KMS-11 (cell line): ENCODE measurements around the gene CCDC177.

Experiments used
- H2AFZ ChIP-seq: fragments of 200-600 bp; sonication (generic); 2 replicates; pipeline ENCODE4 v1.6.1; 2016; ENCODE audit warnings: antibody characterized with exemption, mixed run types, low read depth
- H3K27ac ChIP-seq: fragments of 200-600 bp; sonication (generic); 2 replicates; pipeline ENCODE4 v1.6.1; 2016; ENCODE audit warnings: mild to moderate bottlenecking, mixed run types
- H3K27me3 ChIP-seq: fragments of 200-600 bp; sonication (generic); 2 replicates; pipeline ENCODE4 v1.6.1; 2017; ENCODE audit warnings: mild to moderate bottlenecking, low read depth, mixed run types, moderate library complexity; ENCODE audit not compliant: insufficient read depth
- H3K36me3 ChIP-seq: fragments of 200-600 bp; sonication (generic); 2 replicates; pipeline ENCODE4 v1.6.1; 2017; ENCODE audit warnings: mild to moderate bottlenecking, mixed run types; ENCODE audit not compliant: insufficient read depth
- H3K4me1 ChIP-seq: fragments of 200-600 bp; sonication (generic); 2 replicates; pipeline ENCODE4 v1.6.1; 2016; ENCODE audit warnings: mild to moderate bottlenecking, low read depth, mixed run types; ENCODE audit not compliant: poor library complexity, severe bottlenecking
- H3K4me2 ChIP-seq: fragments of 200-600 bp; sonication (generic); 2 replicates; pipeline ENCODE4 v1.7.0; 2016; ENCODE audit warnings: mild to moderate bottlenecking, mixed run types
- H3K4me3 ChIP-seq: fragments of 200-600 bp; sonication (generic); IDR thresholded peaks from 2 replicates; pipeline ENCODE4 v1.6.1; 2017; ENCODE audit warnings: low read depth, low read length, mixed read lengths; ENCODE audit not compliant: insufficient read depth
- H3K79me2 ChIP-seq: fragments of 200-600 bp; sonication (generic); 2 replicates; pipeline ENCODE4 v1.6.1; 2016; ENCODE audit warnings: low read depth, mixed run types; ENCODE audit not compliant: insufficient read depth
- H3K9ac ChIP-seq: fragments of 200-600 bp; sonication (generic); 2 replicates; pipeline ENCODE4 v1.6.1; 2016; ENCODE audit warnings: mild to moderate bottlenecking, mixed run types
- H4K20me1 ChIP-seq: fragments of 200-600 bp; sonication (generic); 2 replicates; pipeline ENCODE4 v1.6.1; 2016; ENCODE audit warnings: mild to moderate bottlenecking, mixed run types; ENCODE audit not compliant: insufficient read depth
- TF ChIP-seq, protein P1 (sequence below): fragments of 200-600 bp; sonication (generic); conservative IDR thresholded peaks from 2 replicates; pipeline ENCODE4 v1.6.1; 2017; ENCODE audit warnings: low read depth, mild to moderate bottlenecking, antibody characterized with exemption, low read length, moderate library complexity, mixed read lengths

Gene CCDC177

DNA sequence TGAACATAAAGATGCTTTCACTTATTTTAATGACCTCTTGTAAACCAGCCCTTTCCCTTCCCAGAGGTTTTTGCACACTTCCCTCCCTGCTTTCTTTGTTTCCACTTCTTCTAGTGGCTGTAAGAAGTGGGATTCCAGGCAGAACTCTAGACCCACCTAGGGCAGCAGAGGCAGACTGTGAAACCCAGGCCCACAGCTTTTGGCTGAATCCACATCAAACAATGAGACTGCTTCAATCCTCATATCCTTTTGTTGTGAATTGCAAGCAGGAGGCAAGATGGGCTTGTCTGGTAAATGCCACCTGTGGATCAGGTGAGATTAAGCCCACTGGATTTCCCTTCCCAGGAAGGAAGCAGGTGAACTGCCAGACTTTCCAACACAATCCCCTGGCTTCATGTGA is 12.8 kb downstream of the CCDC177 start:
- Histone ChIP-seq H3K79me2 (no peaks in the 10 kb centered on the region), H3K4me3 (no peak overlapping the region), H2AFZ (no peak overlapping the region), H3K9ac (no peak overlapping the region), H3K27me3 (no peaks in the 10 kb centered on the region), H3K4me1 (no peaks in the 10 kb centered on the region), H4K20me1 (no peaks in the 10 kb centered on the region), H3K36me3 (no peaks in the 10 kb centered on the region), H3K27ac (no peak overlapping the region), H3K4me2 (no peak overlapping the region)
- TF ChIP-seq, protein P1, sequence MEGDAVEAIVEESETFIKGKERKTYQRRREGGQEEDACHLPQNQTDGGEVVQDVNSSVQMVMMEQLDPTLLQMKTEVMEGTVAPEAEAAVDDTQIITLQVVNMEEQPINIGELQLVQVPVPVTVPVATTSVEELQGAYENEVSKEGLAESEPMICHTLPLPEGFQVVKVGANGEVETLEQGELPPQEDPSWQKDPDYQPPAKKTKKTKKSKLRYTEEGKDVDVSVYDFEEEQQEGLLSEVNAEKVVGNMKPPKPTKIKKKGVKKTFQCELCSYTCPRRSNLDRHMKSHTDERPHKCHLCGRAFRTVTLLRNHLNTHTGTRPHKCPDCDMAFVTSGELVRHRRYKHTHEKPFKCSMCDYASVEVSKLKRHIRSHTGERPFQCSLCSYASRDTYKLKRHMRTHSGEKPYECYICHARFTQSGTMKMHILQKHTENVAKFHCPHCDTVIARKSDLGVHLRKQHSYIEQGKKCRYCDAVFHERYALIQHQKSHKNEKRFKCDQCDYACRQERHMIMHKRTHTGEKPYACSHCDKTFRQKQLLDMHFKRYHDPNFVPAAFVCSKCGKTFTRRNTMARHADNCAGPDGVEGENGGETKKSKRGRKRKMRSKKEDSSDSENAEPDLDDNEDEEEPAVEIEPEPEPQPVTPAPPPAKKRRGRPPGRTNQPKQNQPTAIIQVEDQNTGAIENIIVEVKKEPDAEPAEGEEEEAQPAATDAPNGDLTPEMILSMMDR: no peak

DNA sequence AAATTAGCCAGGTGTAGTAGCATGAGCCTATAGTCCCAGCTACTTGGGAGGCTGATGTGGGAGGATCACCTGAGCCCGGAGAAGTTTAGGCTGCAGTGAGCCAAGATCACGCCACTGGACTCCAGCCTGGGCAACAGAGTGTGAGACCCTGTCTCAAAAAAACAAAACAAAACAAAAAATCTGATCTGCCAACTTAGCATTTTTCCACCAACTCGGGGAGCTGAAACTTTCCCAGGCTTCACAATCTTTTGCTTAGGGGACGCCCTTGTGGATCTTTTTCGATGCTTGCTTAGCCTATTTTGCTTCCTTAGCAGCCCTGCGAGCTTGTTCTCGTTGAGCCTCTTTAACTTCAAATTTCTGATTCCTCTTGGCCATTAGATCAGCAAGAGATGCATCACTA is 13.8 kb downstream of the CCDC177 start:
- Histone ChIP-seq H2AFZ (no peak overlapping the region), H3K9ac (no peak overlapping the region), H3K4me2 (no peak overlapping the region), H3K4me1 (no peaks in the 10 kb centered on the region), H3K27ac (no peak overlapping the region), H3K79me2 (no peaks in the 10 kb centered on the region), H4K20me1 (no peaks in the 10 kb centered on the region), H3K4me3 (no peak overlapping the region), H3K36me3 (no peaks in the 10 kb centered on the region), H3K27me3 (no peaks in the 10 kb centered on the region)
- TF ChIP-seq, protein P1: no peak

DNA sequence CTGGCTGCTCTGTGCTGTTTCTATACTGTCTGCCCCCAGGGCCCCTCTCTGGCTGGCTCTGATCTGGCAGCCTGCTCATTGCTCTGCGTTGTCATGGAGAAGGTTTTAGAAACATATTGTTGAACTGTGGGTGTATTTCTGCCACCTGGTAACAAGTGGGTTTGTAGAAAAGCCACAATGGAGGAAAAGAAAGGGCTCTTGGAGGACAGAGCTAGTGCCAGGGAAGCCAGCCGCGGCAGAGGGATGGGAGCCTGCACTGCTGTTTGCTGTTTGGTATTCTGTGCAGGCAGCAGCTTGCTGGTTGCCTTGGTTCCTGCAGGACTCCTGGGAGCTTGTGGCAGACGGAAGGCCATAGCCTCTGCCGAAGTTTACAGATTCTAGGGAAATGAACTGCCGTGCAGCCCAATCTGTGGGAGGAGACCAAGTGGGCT is 15.1 kb downstream of the CCDC177 start:
- no peaks in the 10 kb centered on the region for H3K27me3 ChIP-seq
- H3K4me2 ChIP-seq: no peak overlapping the region
- no peaks in the 10 kb centered on the region for H3K79me2 ChIP-seq
- H3K4me3 ChIP-seq: no peak overlapping the region
- no peaks in the 10 kb centered on the region for H3K36me3 ChIP-seq
- H2AFZ ChIP-seq: no peak overlapping the region
- TF ChIP-seq, protein P1: no peak
- H3K4me1 ChIP-seq: no peaks in the 10 kb centered on the region
- no peak overlapping the region for H3K27ac ChIP-seq
- H4K20me1 ChIP-seq: no peaks in the 10 kb centered on the region
- no peak overlapping the region for H3K9ac ChIP-seq

DNA sequence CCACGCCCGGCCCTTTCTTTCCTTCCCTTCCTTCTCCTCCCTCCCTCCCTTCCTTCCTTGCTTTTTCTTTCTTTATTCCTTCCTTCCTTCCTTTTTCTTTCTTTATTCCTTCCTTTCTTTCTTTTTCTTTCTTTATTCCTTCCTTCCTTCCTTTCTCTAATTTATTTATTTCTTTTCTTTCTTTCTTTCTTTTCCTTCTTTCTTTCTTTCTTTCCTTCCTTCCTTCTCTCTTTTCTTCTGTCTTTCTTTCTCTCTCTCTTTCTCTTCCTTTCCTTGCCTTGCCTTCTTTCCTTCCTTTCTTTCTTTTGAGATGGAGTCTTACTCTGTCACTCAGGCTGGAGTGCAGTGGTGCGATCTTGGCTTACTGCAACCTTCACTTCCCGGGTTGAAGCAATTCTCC is 15.9 kb downstream of the CCDC177 start:
- H3K9ac ChIP-seq: no peak overlapping the region
- no peak overlapping the region for H2AFZ ChIP-seq
- TF ChIP-seq, protein P1: no peak
- no peak overlapping the region for H3K27ac ChIP-seq
- no peak overlapping the region for H3K4me2 ChIP-seq
- no peak overlapping the region for H3K4me3 ChIP-seq
- no peaks in the 10 kb centered on the region for H3K4me1 ChIP-seq
- no peaks in the 10 kb centered on the region for H4K20me1 ChIP-seq
- H3K27me3 ChIP-seq: no peaks in the 10 kb centered on the region
- H3K79me2 ChIP-seq: no peaks in the 10 kb centered on the region
- H3K36me3 ChIP-seq: no peaks in the 10 kb centered on the region
